HEK293 (cell line): ENCODE data around the gene RXFP4.

Source experiments
- GFI1B ChIP-seq: fragments of 450-650 bp; formaldehyde crosslinking; IDR thresholded peaks from 2 replicates; pipeline ENCODE4 v1.5.1; 2016; ENCODE audit warnings: missing biosample characterization, missing genetic modification characterization
- KLF10 ChIP-seq: fragments of 450-650 bp; IDR thresholded peaks from 2 replicates; pipeline ENCODE4 v1.5.1; 2018; ENCODE audit warnings: missing biosample characterization, mild to moderate bottlenecking, missing genetic modification characterization
- KLF16 ChIP-seq: fragments of 450-650 bp; formaldehyde crosslinking; IDR thresholded peaks from 2 replicates; pipeline ENCODE4 v1.5.1; 2017; ENCODE audit warnings: missing biosample characterization, missing genetic modification characterization
- RBAK ChIP-seq: fragments of 450-650 bp; formaldehyde crosslinking; IDR thresholded peaks from 2 replicates; pipeline ENCODE4 v1.5.1; 2016; ENCODE audit warnings: missing biosample characterization, missing genetic modification characterization
- SCRT1 ChIP-seq: fragments of 450-650 bp; formaldehyde crosslinking; IDR thresholded peaks from 2 replicates; pipeline ENCODE4 v1.5.1; 2016; ENCODE audit warnings: missing biosample characterization, missing genetic modification characterization, borderline replicate concordance
- TCF7L2 ChIP-seq: IDR thresholded peaks from 2 replicates; pipeline ENCODE4 v1.6.1; 2011; ENCODE audit warnings: low read depth, mild to moderate bottlenecking, inconsistent platforms, low read length, moderate library complexity, borderline replicate concordance
- YY1 ChIP-seq: fragments of 450-650 bp; formaldehyde crosslinking; IDR thresholded peaks from 2 replicates; pipeline ENCODE4 v1.5.1; 2018; ENCODE audit warnings: missing biosample characterization, missing genetic modification characterization
- ZBTB8A ChIP-seq: fragments of 450-650 bp; formaldehyde crosslinking; IDR thresholded peaks from 2 replicates; pipeline ENCODE4 v1.5.1; 2016; ENCODE audit warnings: missing biosample characterization, missing genetic modification characterization
- ZEB2 ChIP-seq: fragments of 450-650 bp; formaldehyde crosslinking; IDR thresholded peaks from 2 replicates; pipeline ENCODE4 v1.5.1; 2016; ENCODE audit warnings: missing biosample characterization, missing genetic modification characterization
- ZNF18 ChIP-seq: fragments of 450-650 bp; formaldehyde crosslinking; IDR thresholded peaks from 2 replicates; pipeline ENCODE4 v1.5.1; 2016; ENCODE audit warnings: missing biosample characterization, missing genetic modification characterization
- ZNF23 ChIP-seq: fragments of 450-650 bp; formaldehyde crosslinking; IDR thresholded peaks from 2 replicates; pipeline ENCODE4 v1.5.1; 2016; ENCODE audit warnings: missing biosample characterization, missing genetic modification characterization, borderline replicate concordance
- ZNF266 ChIP-seq: fragments of 450-650 bp; formaldehyde crosslinking; IDR thresholded peaks from 2 replicates; pipeline ENCODE4 v1.5.1; 2016; ENCODE audit warnings: missing biosample characterization, missing genetic modification characterization, low read depth
- ZNF280D ChIP-seq: fragments of 450-650 bp; formaldehyde crosslinking; IDR thresholded peaks from 2 replicates; pipeline ENCODE4 v1.5.1; 2016; ENCODE audit warnings: missing biosample characterization, missing genetic modification characterization
- ZNF292 ChIP-seq: fragments of 450-650 bp; formaldehyde crosslinking; IDR thresholded peaks from 2 replicates; pipeline ENCODE4 v1.5.1; 2016; ENCODE audit warnings: low read depth, missing biosample characterization, missing genetic modification characterization, borderline replicate concordance
- ZNF394 ChIP-seq: fragments of 450-650 bp; formaldehyde crosslinking; IDR thresholded peaks from 2 replicates; pipeline ENCODE4 v1.5.1; 2016; ENCODE audit warnings: missing biosample characterization, missing genetic modification characterization, mild to moderate bottlenecking, moderate library complexity, borderline replicate concordance
- ZNF398 ChIP-seq: fragments of 450-650 bp; formaldehyde crosslinking; IDR thresholded peaks from 2 replicates; pipeline ENCODE4 v1.5.1; 2017; ENCODE audit warnings: missing biosample characterization, missing genetic modification characterization
- ZNF518A ChIP-seq: fragments of 450-650 bp; formaldehyde crosslinking; conservative IDR thresholded peaks from 2 replicates; pipeline ENCODE4 v1.5.1; 2016; ENCODE audit warnings: low read depth, missing biosample characterization, missing genetic modification characterization
- ZNF548 ChIP-seq: fragments of 450-650 bp; formaldehyde crosslinking; IDR thresholded peaks from 2 replicates; pipeline ENCODE4 v1.5.1; 2016; ENCODE audit warnings: missing biosample characterization, missing genetic modification characterization
- ZNF549 ChIP-seq: fragments of 450-650 bp; IDR thresholded peaks from 2 replicates; pipeline ENCODE4 v1.5.1; 2018; ENCODE audit warnings: missing biosample characterization, missing genetic modification characterization, mild to moderate bottlenecking, inconsistent platforms, moderate library complexity
- ZNF560 ChIP-seq: fragments of 450-650 bp; formaldehyde crosslinking; IDR thresholded peaks from 2 replicates; pipeline ENCODE4 v1.5.1; 2017; ENCODE audit warnings: missing biosample characterization, missing genetic modification characterization, borderline replicate concordance
- ZNF571 ChIP-seq: fragments of 450-650 bp; formaldehyde crosslinking; IDR thresholded peaks from 2 replicates; pipeline ENCODE4 v1.5.0; 2017; ENCODE audit warnings: missing biosample characterization, missing genetic modification characterization
- ZNF658 ChIP-seq: fragments of 450-650 bp; formaldehyde crosslinking; IDR thresholded peaks from 2 replicates; pipeline ENCODE4; 2016; ENCODE audit warnings: missing biosample characterization, missing genetic modification characterization
- ZSCAN30 ChIP-seq: fragments of 450-650 bp; IDR thresholded peaks from 2 replicates; pipeline ENCODE4 v1.5.1; 2018; ENCODE audit warnings: missing biosample characterization, mild to moderate bottlenecking, missing genetic modification characterization, moderate library complexity
- ZXDB ChIP-seq: fragments of 450-650 bp; formaldehyde crosslinking; IDR thresholded peaks from 2 replicates; pipeline ENCODE4 v1.5.1; 2016; ENCODE audit warnings: missing biosample characterization, missing genetic modification characterization
- TF ChIP-seq, protein P1 (sequence below): fragments of 450-650 bp; formaldehyde crosslinking; IDR thresholded peaks from 2 replicates; pipeline ENCODE4 v1.5.1; 2016; ENCODE audit warnings: missing biosample characterization, missing genetic modification characterization

The RXFP4 gene

DNA sequence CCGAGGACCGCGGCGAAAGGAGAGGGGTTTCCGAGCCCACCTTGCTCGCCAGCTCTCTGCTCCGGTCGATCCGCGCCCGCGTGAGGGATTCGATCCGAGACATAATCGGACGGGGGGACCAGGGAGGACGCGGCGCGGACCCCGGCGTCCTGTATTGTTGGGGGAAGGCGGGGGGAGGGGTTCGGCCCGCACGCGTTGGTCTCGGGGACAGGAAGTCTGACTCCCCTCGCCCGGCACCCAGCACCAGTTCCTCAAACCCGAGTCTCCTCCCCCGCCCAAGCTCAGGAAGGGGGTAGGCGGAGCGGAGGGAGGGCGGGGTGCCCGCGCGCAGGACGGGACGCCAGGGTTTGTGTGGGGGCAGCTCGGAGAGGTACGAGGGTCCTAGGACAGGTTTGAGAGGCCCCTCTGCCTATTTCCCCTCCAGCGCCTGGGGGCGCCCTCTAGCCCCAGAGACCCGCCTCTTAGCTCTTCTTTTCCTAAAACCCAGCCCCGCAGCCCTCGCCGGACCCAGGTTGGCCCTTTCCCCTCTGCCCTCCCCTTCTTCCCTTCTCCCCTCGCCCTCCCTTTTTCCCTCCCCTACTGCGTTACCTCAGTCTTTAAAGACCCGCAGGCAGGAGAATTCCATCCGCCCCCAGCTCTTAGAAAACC, 37.0 kb downstream of the RXFP4 start, which contains the start of gene ARHGEF2 (continued):
- TF ChIP-seq, protein P1, sequence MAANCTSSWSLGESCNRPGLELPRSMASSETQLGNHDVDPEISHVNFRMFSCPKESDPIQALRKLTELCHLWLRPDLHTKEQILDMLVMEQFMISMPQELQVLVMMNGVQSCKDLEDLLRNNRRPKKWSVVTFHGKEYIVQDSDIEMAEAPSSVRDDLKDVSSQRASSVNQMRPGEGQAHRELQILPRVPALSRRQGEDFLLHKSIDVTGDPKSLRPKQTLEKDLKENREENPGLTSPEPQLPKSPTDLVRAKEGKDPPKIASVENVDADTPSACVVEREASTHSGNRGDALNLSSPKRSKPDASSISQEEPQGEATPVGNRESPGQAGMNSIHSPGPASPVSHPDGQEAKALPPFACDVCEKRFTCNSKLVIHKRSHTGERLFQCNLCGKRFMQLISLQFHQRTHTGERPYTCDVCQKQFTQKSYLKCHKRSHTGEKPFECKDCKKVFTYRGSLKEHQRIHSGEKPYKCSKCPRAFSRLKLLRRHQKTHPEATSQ (tag by site-specific recombination) = no peak; the same call in 1 of the 2 replicates
- TF ChIP-seq YY1 (tag by site-specific recombination) (no peak), ZXDB (tag by site-specific recombination) (peak; percentile 67), ZNF560 (no peak), SCRT1 (tag by site-specific recombination) (no peak), ZNF23 (tag by site-specific recombination) (no peak), ZNF398 (tag by site-specific recombination) (peak; percentile 99), ZEB2 (tag by site-specific recombination) (peak; percentile 72), ZNF280D (tag by site-specific recombination) (no peak), GFI1B (no peak), ZNF292 (tag by site-specific recombination) (no peak), ZNF18 (tag by site-specific recombination) (no peak), ZNF518A (0 out of 2 replicates have a peak, but pooled peaks have one; percentile 27), ZNF658 (no peak), ZNF548 (tag by site-specific recombination) (no peak), TCF7L2 (no peak), KLF16 (tag by site-specific recombination) (0 out of 2 replicates have a peak, but pooled peaks have one; percentile 39), KLF10 (tag by site-specific recombination) (peak; percentile 22; the same call in 1 of the 2 replicates), RBAK (tag by site-specific recombination) (no peak), ZBTB8A (peak; percentile 78), ZNF549 (tag by site-specific recombination) (no peak), ZSCAN30 (tag by site-specific recombination) (no peak), ZNF394 (tag by site-specific recombination) (no peak), ZNF266 (tag by site-specific recombination) (no peak), ZNF571 (tag by site-specific recombination) (no peak)
